Peyer's patch (tissue), 4 donors: ENCODE results near the gene CETP. TPM values are rescaled to one million over a fixed set of nuclear protein-coding genes. Genes with fewer than 3 reads are reported as not detected.
"Not testable (repeated sequence)": the region's sequence is repeated elsewhere in the genome, so short reads cannot be mapped to it uniquely, and the experiment has no call there.

ENCODE experiments used
- DNase-seq, 3 donors: peaks; one replicate each; pipeline ENCODE4 v3.0.0-alpha.2; 2017 to 2019
- H3K27ac ChIP-seq, 4 donors: fragments of 200-600 bp; sonication (generic); one replicate each; pipeline ENCODE4 v1.5.1; 2016 to 2019
- H3K27me3 ChIP-seq, 2 donors: fragments of 200-600 bp; sonication (generic); one replicate each; pipeline ENCODE4 v1.5.1; 2019
- H3K36me3 ChIP-seq, 3 donors: fragments of 200-600 bp; sonication (generic); one replicate each; pipeline ENCODE4 v1.5.1; 2016 to 2019
- H3K4me1 ChIP-seq, 4 donors: fragments of 200-600 bp; sonication (generic); one replicate each; pipeline ENCODE4 v1.5.1; 2016 to 2019
- H3K4me3 ChIP-seq, 4 donors: fragments of 200-600 bp; sonication (generic); 1 replicate in 3 of 4; 2 replicates in 1 of 4; pipeline ENCODE4 v1.5.1; 2016 to 2019; ENCODE audit warnings: mild to moderate bottlenecking in 1 of 4
- H3K9me3 ChIP-seq, 4 donors: fragments of 200-600 bp; sonication (generic); one replicate each; pipeline ENCODE4 v1.5.1; 2016 to 2019; ENCODE audit warnings: mild to moderate bottlenecking in 1 of 4
- CTCF ChIP-seq, 6 experiments: fragments of 450-650 bp in 4 of 6; fragments of 200-600 bp in 2 of 6; sonication (generic) in 1 of 6; IDR thresholded peaks; one replicate each; pipeline ENCODE4 v1.5.1; 2017 to 2019; ENCODE audit warnings: antibody characterized with exemption in 6 of 6, mild to moderate bottlenecking in 3 of 6, moderate library complexity in 1 of 6
- POLR2A ChIP-seq, 2 donors: fragments of 450-650 bp; IDR thresholded peaks; one replicate each; pipeline ENCODE4 v1.5.1; 2017; ENCODE audit warnings: antibody characterized with exemption in 2 of 2, mild to moderate bottlenecking in 2 of 2, moderate library complexity in 2 of 2
- total RNA-seq, 4 donors: library from RNA; depleted of rRNA; stranded (reverse); fragments of >200 nt; gene quantifications; one replicate each; pipeline ENCODE4 v1.1.0, GENCODE V29; 2016

CETP gene
- total RNA-seq, 4 donors from 2014 or later, result 2.5 TPM; not detected in 3

DNA sequence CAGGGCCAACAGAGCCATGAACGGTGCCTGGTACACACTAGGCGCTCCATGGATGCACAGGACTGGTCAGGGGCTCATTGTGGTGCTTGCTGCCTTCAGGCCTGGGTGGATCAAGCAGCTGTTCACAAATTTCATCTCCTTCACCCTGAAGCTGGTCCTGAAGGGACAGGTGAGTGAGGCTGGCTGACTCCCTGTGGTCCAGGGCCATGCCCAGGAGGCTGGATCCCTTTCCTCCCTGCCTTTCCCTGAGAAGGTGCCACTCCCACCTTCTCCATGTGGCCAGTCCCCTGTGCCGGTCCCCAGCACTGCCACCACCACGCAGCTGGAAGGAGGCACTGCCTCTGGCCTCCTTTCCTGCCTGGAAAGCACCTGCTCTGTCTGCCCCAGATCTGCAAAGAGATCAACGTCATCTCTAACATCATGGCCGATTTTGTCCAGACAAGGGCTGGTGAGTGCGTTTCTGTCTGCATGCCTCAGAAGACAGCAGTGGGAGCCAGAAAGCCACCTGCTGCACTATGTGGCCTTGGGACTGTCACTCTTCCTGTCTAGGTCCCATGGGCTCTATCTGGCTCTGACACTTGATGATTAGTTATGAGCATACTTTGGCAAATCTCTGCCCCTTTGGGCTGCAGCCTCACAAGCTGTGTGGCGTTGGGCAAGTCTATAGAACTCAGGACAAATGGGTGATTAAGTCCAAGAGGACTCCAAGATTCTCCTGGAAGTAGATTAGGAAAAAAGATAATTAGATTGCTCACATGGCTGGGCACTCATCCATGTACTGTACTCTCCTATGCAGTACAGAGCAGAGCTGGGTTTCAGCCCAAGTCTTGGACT lies 9.4 kb downstream of the CETP start:
- no peaks in the 10 kb centered on the region for H3K36me3 ChIP-seq
- H3K27ac ChIP-seq, result peak overlapping the region in 1 of 4 donors; percentile 57
- DNase-seq, result peak in 2 of 3 donors; percentile 54 to 60
- H3K27me3 ChIP-seq, result no peaks in the 10 kb centered on the region
- TF ChIP-seq CTCF (IDR thresholded peaks at IDR 0.05), result no peak
- H3K4me3 ChIP-seq, result no peak overlapping the region
- peaks cover 0 to 18% (median 0%) of the 10 kb centered on the region in 4 donors for H3K4me1 ChIP-seq
- no peaks in the 10 kb centered on the region for H3K9me3 ChIP-seq

DNA sequence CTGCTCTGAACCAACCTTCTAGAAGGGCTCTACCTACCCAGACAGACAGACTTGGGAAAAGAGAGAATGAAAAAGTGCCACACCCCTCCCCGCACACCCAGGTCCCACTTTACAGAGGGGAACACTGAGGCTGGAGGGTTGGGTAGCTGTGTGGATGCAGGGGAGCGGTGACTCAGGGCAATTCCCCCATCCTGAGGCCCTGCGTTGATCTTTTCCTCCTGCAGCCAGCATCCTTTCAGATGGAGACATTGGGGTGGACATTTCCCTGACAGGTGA lies 10.0 kb downstream of the CETP start:
- no peak for TF ChIP-seq POLR2A (IDR thresholded peaks at IDR 0.05)
- TF ChIP-seq CTCF (IDR thresholded peaks at IDR 0.05), result no peak
- Histone ChIP-seq H3K4me3 (no peak overlapping the region), H3K9me3 (no peaks in the 10 kb centered on the region), H3K4me1 (peaks cover 0 to 18% (median 0%) of the 10 kb centered on the region in 4 donors), H3K27ac (no peak overlapping the region), H3K36me3 (no peaks in the 10 kb centered on the region), H3K27me3 (no peaks in the 10 kb centered on the region)
- DNase-seq, result no peak

GRCh38 chr16:56972403-56973293 lies 10.9 kb downstream of the CETP start:
- DNase-seq, result no peak
- TF ChIP-seq POLR2A (IDR thresholded peaks at IDR 0.05), result no peak
- TF ChIP-seq CTCF (IDR thresholded peaks at IDR 0.05), result no peak
- H3K4me1 ChIP-seq, result peaks cover 0 to 18% (median 0%) of the 10 kb centered on the region in 4 donors

GRCh38 chr16:56973294-56973689 lies 11.5 kb downstream of the CETP start:
- H3K9me3 ChIP-seq, result no peaks in the 10 kb centered on the region
- no peaks in the 10 kb centered on the region for H3K36me3 ChIP-seq
- peaks cover 0 to 18% (median 0%) of the 10 kb centered on the region in 4 donors for H3K4me1 ChIP-seq
- H3K27me3 ChIP-seq, result no peaks in the 10 kb centered on the region
- TF ChIP-seq CTCF (IDR thresholded peaks at IDR 0.05) (no peak), POLR2A (IDR thresholded peaks at IDR 0.05) (no peak)
- DNase-seq, result no peak
- no peak overlapping the region for H3K4me3 ChIP-seq
- H3K27ac ChIP-seq, result peak overlapping the region in 1 of 4 donors; percentile 13

More at GRCh38 chr16:56972403-56973293, 10.9 kb downstream of the CETP start:
- H3K36me3 ChIP-seq, result no peaks in the 10 kb centered on the region
- H3K9me3 ChIP-seq, result no peaks in the 10 kb centered on the region
- H3K27ac ChIP-seq, result peak overlapping the region in 1 of 4 donors; percentile 13
- no peak overlapping the region for H3K4me3 ChIP-seq
- H3K27me3 ChIP-seq, result no peaks in the 10 kb centered on the region

DNA sequence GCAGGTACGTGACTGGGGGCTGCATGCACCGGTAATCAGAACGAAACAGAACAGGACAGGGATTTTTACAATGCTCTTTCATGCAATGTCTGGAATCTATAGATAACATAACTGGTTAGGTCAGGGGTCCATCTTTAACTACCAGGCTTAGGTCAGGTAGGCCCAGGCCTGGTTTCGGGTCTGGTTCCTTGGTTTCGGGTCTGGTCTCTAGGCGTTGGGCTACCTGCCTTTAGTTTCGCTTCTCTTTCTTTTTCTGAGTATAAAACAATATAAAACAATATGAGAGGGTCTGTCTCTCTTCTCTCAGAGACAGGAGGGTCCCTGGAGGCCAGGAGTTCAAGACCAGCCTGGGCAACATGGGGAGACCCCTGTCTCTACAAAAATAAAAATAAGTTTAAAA lies 12.1 kb downstream of the CETP start:
- peak in 1 of 3 donors; percentile 50 for DNase-seq
- not testable (repeated sequence) for H3K36me3 ChIP-seq, H3K27me3 ChIP-seq, H3K4me3 ChIP-seq, H3K9me3 ChIP-seq
- H3K27ac ChIP-seq, result peak overlapping the region in 1 of 4 donors; percentile 13
- peaks cover 0 to 18% (median 0%) of the 10 kb centered on the region in 4 donors for H3K4me1 ChIP-seq
